Liver (tissue), 9 donors: ENCODE results near the gene GDF2. TPM values are rescaled to one million over a fixed set of nuclear protein-coding genes. Genes with fewer than 3 reads are reported as not detected.

Experiments
- DNase-seq: peaks from one replicate; pipeline ENCODE4 v3.0.0-alpha.2; 2017; ENCODE audit warnings: low spot score
- H3K27ac ChIP-seq, 2 donors: one replicate each; pipeline ENCODE4 v1.7.0; 2013; ENCODE audit warnings: inconsistent platforms in 2 of 2, low read length in 2 of 2, control low read depth in 1 of 2, low read depth in 1 of 2, mild to moderate bottlenecking in 1 of 2
- H3K27me3 ChIP-seq, 4 donors: one replicate each; pipeline versions ENCODE4 v1.6.1 to v1.7.0; 2013; ENCODE audit warnings: low read length in 3 of 4, inconsistent platforms in 1 of 4, mild to moderate bottlenecking in 1 of 4, moderate library complexity in 1 of 4; ENCODE audit not compliant: control insufficient read depth in 4 of 4, insufficient read depth in 4 of 4
- H3K36me3 ChIP-seq, 4 donors: one replicate each; pipeline versions ENCODE4 v1.6.1 to v1.7.0; 2013; ENCODE audit warnings: low read length in 3 of 4, mild to moderate bottlenecking in 3 of 4, low read depth in 1 of 4, moderate library complexity in 1 of 4; ENCODE audit not compliant: control insufficient read depth in 4 of 4, insufficient read depth in 3 of 4
- H3K4me1 ChIP-seq, 4 donors: one replicate each; pipeline versions ENCODE4 v1.6.1 to v1.7.0; 2013; ENCODE audit warnings: low read length in 3 of 4, mild to moderate bottlenecking in 3 of 4, moderate library complexity in 1 of 4; ENCODE audit not compliant: control insufficient read depth in 4 of 4, insufficient read depth in 4 of 4
- H3K4me3 ChIP-seq, 3 donors: one replicate each; pipeline versions ENCODE4 v1.6.1 to v1.7.0; 2013; ENCODE audit warnings: low read length in 3 of 3, control low read depth in 1 of 3, low read depth in 1 of 3, mild to moderate bottlenecking in 1 of 3
- H3K9ac ChIP-seq, 2 donors: one replicate each; pipeline ENCODE4 v1.7.0; 2013; ENCODE audit warnings: low read length in 2 of 2, mild to moderate bottlenecking in 2 of 2, moderate library complexity in 2 of 2, control low read depth in 1 of 2, low read depth in 1 of 2
- H3K9me3 ChIP-seq, 4 donors: one replicate each; pipeline versions ENCODE4 v1.6.1 to v1.7.0; 2013; ENCODE audit warnings: low read length in 3 of 4; ENCODE audit not compliant: control insufficient read depth in 4 of 4
- ATF3 ChIP-seq: IDR thresholded peaks from 2 replicates; pipeline ENCODE4 v1.6.1; 2016; ENCODE audit warnings: antibody characterized with exemption
- EGR1 ChIP-seq, 2 donors: IDR thresholded peaks; 2 replicates each; pipeline ENCODE4 v1.6.1; 2016 to 2018; ENCODE audit warnings: antibody characterized with exemption in 2 of 2, low read depth in 2 of 2
- FOXA1 ChIP-seq: IDR thresholded peaks from 2 replicates; pipeline ENCODE4 v1.6.1; 2016; ENCODE audit warnings: antibody characterized with exemption
- FOXA2 ChIP-seq: IDR thresholded peaks from 2 replicates; pipeline ENCODE4 v1.6.1; 2016; ENCODE audit warnings: antibody characterized with exemption
- GABPA ChIP-seq, 2 donors: IDR thresholded peaks in 1 of 2; conservative IDR thresholded peaks in 1 of 2; 2 replicates each; pipeline ENCODE4 v1.6.1; 2016; ENCODE audit warnings: antibody characterized with exemption in 2 of 2, mild to moderate bottlenecking in 1 of 2, moderate library complexity in 1 of 2
- HNF4A ChIP-seq, 2 donors: conservative IDR thresholded peaks; 2 replicates each; pipeline ENCODE4 v1.6.1; 2016; ENCODE audit warnings: antibody characterized with exemption in 2 of 2, mild to moderate bottlenecking in 2 of 2
- HNF4G ChIP-seq: IDR thresholded peaks from 2 replicates; pipeline ENCODE4 v1.6.1; 2016; ENCODE audit warnings: antibody characterized with exemption
- JUND ChIP-seq, 2 donors: IDR thresholded peaks; 2 replicates each; pipeline ENCODE4 v1.6.1; 2016; ENCODE audit warnings: antibody characterized with exemption in 2 of 2
- NR2F2 ChIP-seq: IDR thresholded peaks from 2 replicates; pipeline ENCODE4 v1.6.1; 2016; ENCODE audit warnings: antibody characterized with exemption
- RAD21 ChIP-seq, 2 donors: IDR thresholded peaks; 2 replicates each; pipeline ENCODE4 v1.6.1; 2016; ENCODE audit warnings: antibody characterized with exemption in 2 of 2, mild to moderate bottlenecking in 2 of 2
- RXRA ChIP-seq, 2 donors: IDR thresholded peaks; 2 replicates each; pipeline ENCODE4 v1.6.1; 2017 to 2018; ENCODE audit warnings: antibody characterized with exemption in 2 of 2, mild to moderate bottlenecking in 1 of 2
- SP1 ChIP-seq: IDR thresholded peaks from 2 replicates; pipeline ENCODE4 v1.6.1; 2018; ENCODE audit warnings: antibody characterized with exemption, mild to moderate bottlenecking
- TAF1 ChIP-seq: conservative IDR thresholded peaks from 2 replicates; pipeline ENCODE4 v1.6.1; 2016; ENCODE audit warnings: antibody characterized with exemption, mild to moderate bottlenecking
- ZBTB33 ChIP-seq: IDR thresholded peaks from 2 replicates; pipeline ENCODE4 v1.6.1; 2016; ENCODE audit warnings: antibody characterized with exemption
- WGBS: extraction: QIAGEN DNeasy Blood & Tissue Kit; methylation state at CpG from one replicate; pipeline ENCODE4 v1.1.7; 2013; 5-methylcytosine and 5-hydroxymethylcytosine counted together
- polyA plus RNA-seq, 2 donors: library from polyadenylated mRNA; stranded (reverse) in 1 of 2; unstranded in 1 of 2; fragments of 200-250 nt in 1 of 2; fragments of >200 nt in 1 of 2; fragmentation: Nextera tagmentation in 1 of 2; extraction: Ambion mirVana in 1 of 2; gene quantifications; one replicate each; pipeline versions ENCODE4 v1.2.1 to v1.2.3, GENCODE V29; 2013 to 2015
- total RNA-seq, 2 donors: library from RNA; depleted of rRNA; stranded (reverse); fragments of >200 nt; gene quantifications; one replicate each; pipeline ENCODE4 v1.2.3, GENCODE V29; 2014
- TF ChIP-seq, protein P1 (sequence below): IDR thresholded peaks from 2 replicates; pipeline ENCODE4 v1.6.1; 2016; ENCODE audit warnings: antibody characterized with exemption, mild to moderate bottlenecking
- donor health status: healthy.
- donor health status: healthy.
- donor health status: healthy.
- donor health status: healthy.
- donor health status: healthy.

Gene GDF2
- total and polyA plus RNA-seq, 4 donors = 5.6 to 26.9 (median 14.5) TPM

DNA sequence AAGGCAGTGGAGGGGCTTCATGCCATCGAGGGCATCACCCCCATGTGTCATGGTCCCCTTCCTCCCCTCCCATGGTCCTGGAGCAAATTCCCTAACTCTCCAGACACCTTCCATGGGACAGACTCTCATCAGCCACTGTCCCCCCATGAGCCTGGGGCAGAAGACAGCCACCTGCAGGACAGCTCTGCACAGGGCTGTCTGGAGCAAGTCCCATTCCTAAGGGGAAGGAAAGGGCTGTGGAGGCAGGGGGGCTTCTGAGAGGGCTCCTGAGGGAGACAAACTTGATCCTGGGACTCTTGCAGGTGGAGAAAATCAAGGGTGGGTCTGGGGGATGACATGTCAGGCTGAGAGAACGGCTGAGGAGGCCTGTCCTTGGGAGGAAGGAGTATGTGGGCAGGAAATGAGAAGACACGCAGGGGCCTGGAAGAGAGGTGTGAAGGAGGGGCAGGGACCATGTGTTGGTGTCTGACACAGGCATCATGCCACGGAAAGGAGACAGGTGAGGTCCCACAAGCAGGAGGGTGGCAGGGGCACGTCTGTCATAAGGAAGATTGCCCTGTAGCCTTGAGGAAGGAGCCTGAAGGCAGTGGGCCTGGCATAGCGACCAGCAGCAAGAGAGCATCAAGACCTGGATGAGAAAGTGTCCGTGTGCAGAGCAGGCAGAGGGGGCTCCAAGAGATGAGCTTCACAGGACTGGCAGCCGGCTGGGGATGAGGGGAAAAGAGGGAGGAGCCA lies 36.7 kb upstream of the GDF2 start (continued):
- no peak for TF ChIP-seq ATF3
- no peak for TF ChIP-seq GABPA (IDR thresholded peaks at IDR 0.05 in 1 of 2, conservative IDR thresholded peaks at IDR 0.05 in 1 of 2)
- TF ChIP-seq FOXA2 = no peak
- TF ChIP-seq RXRA (IDR thresholded peaks at IDR 0.05) = no peak
- no peak for TF ChIP-seq JUND (IDR thresholded peaks at IDR 0.05)
- TF ChIP-seq RAD21 (IDR thresholded peaks at IDR 0.05) = no peak

GRCh38 chr10:47286116-47286505 lies 36.1 kb upstream of the GDF2 start:
- H3K4me1 ChIP-seq = no peaks in the 10 kb centered on the region
- H3K9ac ChIP-seq = no peak overlapping the region
- no peak for DNase-seq
- 83% methylated on average over 4 of the region's 4 CpGs for WGBS
- no peaks in the 10 kb centered on the region for H3K9me3 ChIP-seq
- TF ChIP-seq FOXA2 (no peak), HNF4A (conservative IDR thresholded peaks at IDR 0.05) (no peak)
- no peak overlapping the region for H3K27ac ChIP-seq
- H3K36me3 ChIP-seq = no peaks in the 10 kb centered on the region
- peaks cover 0 to 3% (median 0%) of the 10 kb centered on the region in 4 donors for H3K27me3 ChIP-seq
- H3K4me3 ChIP-seq = no peak overlapping the region

DNA sequence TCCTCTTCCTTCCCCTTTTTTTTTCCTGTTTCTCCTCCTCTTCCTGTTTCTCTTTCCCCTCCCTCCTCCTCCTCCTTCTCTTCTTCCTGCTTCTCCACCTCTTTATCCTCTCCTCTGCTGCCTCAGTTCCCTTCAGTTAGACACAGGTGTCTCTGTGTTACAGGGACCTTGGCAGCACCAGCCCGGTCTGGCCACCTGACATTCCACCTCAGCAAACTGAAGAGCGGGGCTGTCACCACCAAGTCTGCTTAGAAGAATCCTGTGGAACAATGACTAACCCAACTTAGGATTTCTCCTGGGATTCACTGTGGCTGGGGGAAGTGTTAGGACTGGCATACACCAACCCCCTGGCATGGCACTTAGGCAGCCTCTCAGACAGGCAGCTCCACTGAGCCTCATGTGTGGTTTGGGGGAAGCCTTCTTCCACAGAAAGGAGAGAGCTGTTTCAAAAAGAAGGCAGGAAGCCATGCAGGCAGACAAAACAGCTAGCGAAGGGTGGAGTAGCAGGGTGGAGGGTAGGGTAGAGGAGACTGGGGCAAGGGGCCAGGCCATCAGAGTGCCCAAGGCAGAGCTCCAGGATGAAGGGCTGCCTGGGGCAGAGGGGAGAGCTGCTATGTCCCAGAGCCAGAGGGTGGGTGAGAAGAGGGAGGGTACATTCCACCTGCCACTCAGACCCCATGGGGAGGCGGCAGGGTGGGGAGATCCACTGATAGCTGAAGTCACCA lies 35.5 kb upstream of the GDF2 start:
- H3K27me3 ChIP-seq = peaks cover 0 to 3% (median 0%) of the 10 kb centered on the region in 4 donors
- H3K9me3 ChIP-seq = no peaks in the 10 kb centered on the region
- H3K27ac ChIP-seq = no peak overlapping the region
- DNase-seq = no peak
- no peaks in the 10 kb centered on the region for H3K36me3 ChIP-seq
- no peak for TF ChIP-seq SP1
- no peak for TF ChIP-seq ZBTB33
- TF ChIP-seq FOXA2 = no peak
- no peak for TF ChIP-seq HNF4G
- no peak for TF ChIP-seq FOXA1
- no peak for TF ChIP-seq NR2F2
- TF ChIP-seq EGR1 (IDR thresholded peaks at IDR 0.05; ENCODE audit: low read depth in 2 of 2) = no peak
- no peak for TF ChIP-seq ATF3
- TF ChIP-seq, protein P1, sequence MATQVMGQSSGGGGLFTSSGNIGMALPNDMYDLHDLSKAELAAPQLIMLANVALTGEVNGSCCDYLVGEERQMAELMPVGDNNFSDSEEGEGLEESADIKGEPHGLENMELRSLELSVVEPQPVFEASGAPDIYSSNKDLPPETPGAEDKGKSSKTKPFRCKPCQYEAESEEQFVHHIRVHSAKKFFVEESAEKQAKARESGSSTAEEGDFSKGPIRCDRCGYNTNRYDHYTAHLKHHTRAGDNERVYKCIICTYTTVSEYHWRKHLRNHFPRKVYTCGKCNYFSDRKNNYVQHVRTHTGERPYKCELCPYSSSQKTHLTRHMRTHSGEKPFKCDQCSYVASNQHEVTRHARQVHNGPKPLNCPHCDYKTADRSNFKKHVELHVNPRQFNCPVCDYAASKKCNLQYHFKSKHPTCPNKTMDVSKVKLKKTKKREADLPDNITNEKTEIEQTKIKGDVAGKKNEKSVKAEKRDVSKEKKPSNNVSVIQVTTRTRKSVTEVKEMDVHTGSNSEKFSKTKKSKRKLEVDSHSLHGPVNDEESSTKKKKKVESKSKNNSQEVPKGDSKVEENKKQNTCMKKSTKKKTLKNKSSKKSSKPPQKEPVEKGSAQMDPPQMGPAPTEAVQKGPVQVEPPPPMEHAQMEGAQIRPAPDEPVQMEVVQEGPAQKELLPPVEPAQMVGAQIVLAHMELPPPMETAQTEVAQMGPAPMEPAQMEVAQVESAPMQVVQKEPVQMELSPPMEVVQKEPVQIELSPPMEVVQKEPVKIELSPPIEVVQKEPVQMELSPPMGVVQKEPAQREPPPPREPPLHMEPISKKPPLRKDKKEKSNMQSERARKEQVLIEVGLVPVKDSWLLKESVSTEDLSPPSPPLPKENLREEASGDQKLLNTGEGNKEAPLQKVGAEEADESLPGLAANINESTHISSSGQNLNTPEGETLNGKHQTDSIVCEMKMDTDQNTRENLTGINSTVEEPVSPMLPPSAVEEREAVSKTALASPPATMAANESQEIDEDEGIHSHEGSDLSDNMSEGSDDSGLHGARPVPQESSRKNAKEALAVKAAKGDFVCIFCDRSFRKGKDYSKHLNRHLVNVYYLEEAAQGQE = no peak
- no peak for TF ChIP-seq TAF1
- no peak for TF ChIP-seq RXRA (IDR thresholded peaks at IDR 0.05)
- no peak overlapping the region for H3K4me3 ChIP-seq
- H3K4me1 ChIP-seq = no peaks in the 10 kb centered on the region
- H3K9ac ChIP-seq = no peak overlapping the region
- WGBS = 83% methylated on average over 4 of the region's 4 CpGs
